ENCODE data around the gene MAGI2.

MAGI2 gene

DNA sequence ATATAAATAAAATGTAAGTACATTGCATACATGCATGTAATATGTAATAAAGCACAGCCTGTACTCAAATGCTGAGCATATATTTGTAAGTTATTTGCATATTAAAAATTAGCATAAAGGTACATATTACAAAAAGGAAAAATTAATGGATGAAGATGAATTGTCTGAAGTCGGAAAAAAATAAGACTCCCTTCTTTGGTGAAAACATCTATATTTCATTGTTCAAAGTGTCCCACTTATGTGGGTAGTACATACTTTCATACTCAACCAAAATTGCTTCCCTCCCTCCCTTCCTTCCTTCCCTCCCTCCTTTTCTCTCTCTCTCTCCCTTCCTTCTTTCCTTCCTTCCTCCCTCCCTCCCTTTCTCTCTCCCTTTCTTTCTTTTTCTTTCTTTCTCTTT lies 498.1 kb downstream of the MAGI2 start:
- no peaks in the 10 kb centered on the region for H4K20me1 ChIP-seq (ENCODE audit: low read depth, low read length)
- no peaks in the 10 kb centered on the region for H3K27me3 ChIP-seq (ENCODE audit: low read length)
- H3K4me2 ChIP-seq (ENCODE audit: low read depth, low read length, poor library complexity, severe bottlenecking) = no peak overlapping the region
- H3F3A ChIP-seq (ENCODE audit: insufficient read depth) = no peaks in the 10 kb centered on the region
- no peak overlapping the region for H3K27ac ChIP-seq (ENCODE audit: low read depth, low read length)
- H3K36me3 ChIP-seq (ENCODE audit: low read length) = no peaks in the 10 kb centered on the region
- H3K9me2 ChIP-seq (replicated peaks; ENCODE audit: insufficient read depth, low read length) = no peaks in the 10 kb centered on the region
- TF ChIP-seq, protein P1, sequence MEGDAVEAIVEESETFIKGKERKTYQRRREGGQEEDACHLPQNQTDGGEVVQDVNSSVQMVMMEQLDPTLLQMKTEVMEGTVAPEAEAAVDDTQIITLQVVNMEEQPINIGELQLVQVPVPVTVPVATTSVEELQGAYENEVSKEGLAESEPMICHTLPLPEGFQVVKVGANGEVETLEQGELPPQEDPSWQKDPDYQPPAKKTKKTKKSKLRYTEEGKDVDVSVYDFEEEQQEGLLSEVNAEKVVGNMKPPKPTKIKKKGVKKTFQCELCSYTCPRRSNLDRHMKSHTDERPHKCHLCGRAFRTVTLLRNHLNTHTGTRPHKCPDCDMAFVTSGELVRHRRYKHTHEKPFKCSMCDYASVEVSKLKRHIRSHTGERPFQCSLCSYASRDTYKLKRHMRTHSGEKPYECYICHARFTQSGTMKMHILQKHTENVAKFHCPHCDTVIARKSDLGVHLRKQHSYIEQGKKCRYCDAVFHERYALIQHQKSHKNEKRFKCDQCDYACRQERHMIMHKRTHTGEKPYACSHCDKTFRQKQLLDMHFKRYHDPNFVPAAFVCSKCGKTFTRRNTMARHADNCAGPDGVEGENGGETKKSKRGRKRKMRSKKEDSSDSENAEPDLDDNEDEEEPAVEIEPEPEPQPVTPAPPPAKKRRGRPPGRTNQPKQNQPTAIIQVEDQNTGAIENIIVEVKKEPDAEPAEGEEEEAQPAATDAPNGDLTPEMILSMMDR (IDR thresholded peaks at IDR 0.05; ENCODE audit: insufficient read depth, low read length, poor library complexity, severe bottlenecking) = no peak
- no peak for TF ChIP-seq EZH2phosphoT487 (conservative IDR thresholded peaks at IDR 0.05; ENCODE audit: low read length)
- no peaks in the 10 kb centered on the region for H3K9me3 ChIP-seq (ENCODE audit: insufficient read depth, low read length)
- H3K79me2 ChIP-seq (ENCODE audit: insufficient read depth, low read length) = no peaks in the 10 kb centered on the region
- no peak overlapping the region for H3K4me3 ChIP-seq (ENCODE audit: insufficient read depth, low read length, poor library complexity, severe bottlenecking)
- no peak overlapping the region for H3K9ac ChIP-seq (ENCODE audit: low read length)
- no peak overlapping the region for H2AFZ ChIP-seq (ENCODE audit: low read depth, low read length, severe bottlenecking)

DNA sequence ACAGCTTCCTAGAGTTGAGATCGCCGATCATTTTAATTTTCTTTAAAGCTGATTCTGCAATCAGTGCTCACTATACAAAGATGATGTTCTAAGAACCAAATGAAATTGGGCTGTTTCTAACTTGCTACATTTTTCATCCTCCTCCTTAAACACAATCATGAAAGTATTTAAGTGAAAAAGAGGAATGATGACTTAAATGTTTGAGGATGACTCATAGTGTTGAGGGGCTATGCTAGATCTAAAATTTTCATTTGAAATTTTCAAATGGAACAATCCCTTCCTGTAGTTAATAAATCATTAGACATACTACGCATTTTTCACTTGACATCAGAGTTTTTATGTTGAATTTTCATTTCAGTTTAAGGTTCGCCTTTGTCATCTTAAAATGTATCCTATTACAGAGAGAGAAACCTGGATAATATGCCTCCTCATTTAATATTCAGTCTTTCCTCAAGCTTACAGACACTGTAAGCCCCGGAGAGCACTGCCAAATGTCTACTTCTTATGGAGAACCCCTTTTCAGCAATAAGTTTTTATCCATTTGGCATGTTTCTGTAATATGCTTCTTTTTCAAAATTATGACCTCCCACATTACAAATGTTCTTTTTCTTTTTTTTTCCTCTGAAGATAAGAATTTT lies 499.6 kb downstream of the MAGI2 start:
- Histone ChIP-seq H3K79me2 (ENCODE audit: insufficient read depth, low read length) (no peaks in the 10 kb centered on the region), H3K9ac (ENCODE audit: low read length) (no peak overlapping the region), H4K20me1 (ENCODE audit: low read depth, low read length) (no peaks in the 10 kb centered on the region), H3K4me3 (ENCODE audit: insufficient read depth, low read length, poor library complexity, severe bottlenecking) (no peak overlapping the region), H3K27ac (ENCODE audit: low read depth, low read length) (no peak overlapping the region), H3K36me3 (ENCODE audit: low read length) (no peaks in the 10 kb centered on the region), H3K9me2 (replicated peaks; ENCODE audit: insufficient read depth, low read length) (no peaks in the 10 kb centered on the region), H3K9me3 (ENCODE audit: insufficient read depth, low read length) (no peaks in the 10 kb centered on the region), H3K4me2 (ENCODE audit: low read depth, low read length, poor library complexity, severe bottlenecking) (no peak overlapping the region), H3K27me3 (ENCODE audit: low read length) (no peaks in the 10 kb centered on the region), H2AFZ (ENCODE audit: low read depth, low read length, severe bottlenecking) (no peak overlapping the region), H3F3A (ENCODE audit: insufficient read depth) (no peaks in the 10 kb centered on the region)
- TF ChIP-seq, protein P1 (IDR thresholded peaks at IDR 0.05; ENCODE audit: insufficient read depth, low read length, poor library complexity, severe bottlenecking) = no peak
- no peak for TF ChIP-seq EZH2phosphoT487 (conservative IDR thresholded peaks at IDR 0.05; ENCODE audit: low read length)

- Histone ChIP-seq H3K27me3 (ENCODE audit: low read length) (no peaks in the 10 kb centered on the region), H3K9me2 (replicated peaks; ENCODE audit: insufficient read depth, low read length) (no peaks in the 10 kb centered on the region), H3K9ac (ENCODE audit: low read length) (no peak overlapping the region), H3K79me2 (ENCODE audit: insufficient read depth, low read length) (no peaks in the 10 kb centered on the region), H3K9me3 (ENCODE audit: insufficient read depth, low read length) (no peaks in the 10 kb centered on the region), H4K20me1 (ENCODE audit: low read depth, low read length) (no peaks in the 10 kb centered on the region), H3F3A (ENCODE audit: insufficient read depth) (no peaks in the 10 kb centered on the region), H3K4me2 (ENCODE audit: low read depth, low read length, poor library complexity, severe bottlenecking) (no peak overlapping the region), H3K27ac (ENCODE audit: low read depth, low read length) (no peak overlapping the region), H3K36me3 (ENCODE audit: low read length) (no peaks in the 10 kb centered on the region), H3K4me3 (ENCODE audit: insufficient read depth, low read length, poor library complexity, severe bottlenecking) (no peak overlapping the region), H2AFZ (ENCODE audit: low read depth, low read length, severe bottlenecking) (no peak overlapping the region)
- TF ChIP-seq EZH2phosphoT487 (conservative IDR thresholded peaks at IDR 0.05; ENCODE audit: low read length) = no peak
- TF ChIP-seq, protein P1 (IDR thresholded peaks at IDR 0.05; ENCODE audit: insufficient read depth, low read length, poor library complexity, severe bottlenecking) = no peak
Observed at GRCh38 chr7:78953090-78953489, 500.4 kb downstream of the MAGI2 start.
